ENCODE data around the gene SCCPDH. TPM values are rescaled to one million over a fixed set of nuclear protein-coding genes. Genes with fewer than 3 reads are reported as not detected.

Gene SCCPDH
- total and polyA plus RNA-seq, 2 experiments from 2014 or later: 43.6 to 88.0 TPM

DNA sequence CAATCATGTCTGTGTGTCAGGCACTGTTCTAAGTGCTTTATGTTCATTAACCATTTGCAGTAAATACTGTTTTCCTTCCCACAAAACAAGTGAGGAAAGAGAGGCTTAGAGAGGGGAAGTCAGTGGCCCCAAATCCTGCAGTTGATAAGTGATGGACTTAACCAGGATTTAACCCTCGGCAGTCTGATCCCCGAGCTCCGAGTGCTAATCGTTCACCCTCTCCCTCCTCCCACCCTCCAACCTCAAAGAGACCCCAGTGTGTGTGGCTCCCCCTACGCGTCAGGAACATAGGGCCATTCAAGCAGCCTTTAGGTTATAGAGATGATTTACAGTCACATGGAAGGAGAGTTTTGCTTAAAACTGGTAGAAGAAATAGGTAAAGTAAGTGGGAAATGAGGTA is 47.2 kb downstream of the SCCPDH start:
- Histone ChIP-seq H3K4me1 (ENCODE audit: low read depth) (no peaks in the 10 kb centered on the region), H3K27ac (no peak overlapping the region), H3K9me3 (ENCODE audit: low read depth) (no peaks in the 10 kb centered on the region), H3K36me3 (peaks cover 27% of the 10 kb centered on the region), H3K4me3 (no peak overlapping the region), H3K27me3 (no peaks in the 10 kb centered on the region)
- TF ChIP-seq, protein P1, sequence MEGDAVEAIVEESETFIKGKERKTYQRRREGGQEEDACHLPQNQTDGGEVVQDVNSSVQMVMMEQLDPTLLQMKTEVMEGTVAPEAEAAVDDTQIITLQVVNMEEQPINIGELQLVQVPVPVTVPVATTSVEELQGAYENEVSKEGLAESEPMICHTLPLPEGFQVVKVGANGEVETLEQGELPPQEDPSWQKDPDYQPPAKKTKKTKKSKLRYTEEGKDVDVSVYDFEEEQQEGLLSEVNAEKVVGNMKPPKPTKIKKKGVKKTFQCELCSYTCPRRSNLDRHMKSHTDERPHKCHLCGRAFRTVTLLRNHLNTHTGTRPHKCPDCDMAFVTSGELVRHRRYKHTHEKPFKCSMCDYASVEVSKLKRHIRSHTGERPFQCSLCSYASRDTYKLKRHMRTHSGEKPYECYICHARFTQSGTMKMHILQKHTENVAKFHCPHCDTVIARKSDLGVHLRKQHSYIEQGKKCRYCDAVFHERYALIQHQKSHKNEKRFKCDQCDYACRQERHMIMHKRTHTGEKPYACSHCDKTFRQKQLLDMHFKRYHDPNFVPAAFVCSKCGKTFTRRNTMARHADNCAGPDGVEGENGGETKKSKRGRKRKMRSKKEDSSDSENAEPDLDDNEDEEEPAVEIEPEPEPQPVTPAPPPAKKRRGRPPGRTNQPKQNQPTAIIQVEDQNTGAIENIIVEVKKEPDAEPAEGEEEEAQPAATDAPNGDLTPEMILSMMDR (IDR thresholded peaks at IDR 0.05; ENCODE audit: low read depth, low read length): no peak
- no peak for DNase-seq (ENCODE audit: low read depth in 1 of 2, low spot score in 1 of 2)

DNA sequence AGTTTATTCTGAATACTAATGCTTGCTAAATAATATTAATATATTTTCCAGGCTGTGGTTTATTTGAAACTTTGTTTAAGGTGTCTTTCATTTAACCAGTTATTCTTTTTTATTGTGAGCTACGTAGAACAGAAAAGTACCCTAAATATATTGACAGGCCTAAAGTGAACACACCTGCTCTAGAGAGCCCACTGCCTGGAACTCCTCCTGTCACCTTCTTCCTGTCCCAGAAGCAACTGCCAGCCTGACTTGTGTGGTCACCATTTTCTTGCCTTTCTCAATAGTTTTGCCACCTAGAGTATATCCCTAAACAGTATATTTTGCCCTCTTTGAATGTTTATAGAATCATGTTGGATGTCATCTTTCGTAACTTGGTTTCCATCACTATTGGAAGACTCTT is 48.5 kb downstream of the SCCPDH start:
- no peak for DNase-seq (ENCODE audit: low read depth in 1 of 2, low spot score in 1 of 2)
- TF ChIP-seq, protein P1 (IDR thresholded peaks at IDR 0.05; ENCODE audit: low read depth, low read length): no peak
- H3K27me3 ChIP-seq: no peaks in the 10 kb centered on the region
- no peaks in the 10 kb centered on the region for H3K9me3 ChIP-seq (ENCODE audit: low read depth)
- no peak overlapping the region for H3K27ac ChIP-seq
- H3K36me3 ChIP-seq: peaks cover 18% of the 10 kb centered on the region
- H3K4me1 ChIP-seq (ENCODE audit: low read depth): no peaks in the 10 kb centered on the region
- no peak overlapping the region for H3K4me3 ChIP-seq

DNA sequence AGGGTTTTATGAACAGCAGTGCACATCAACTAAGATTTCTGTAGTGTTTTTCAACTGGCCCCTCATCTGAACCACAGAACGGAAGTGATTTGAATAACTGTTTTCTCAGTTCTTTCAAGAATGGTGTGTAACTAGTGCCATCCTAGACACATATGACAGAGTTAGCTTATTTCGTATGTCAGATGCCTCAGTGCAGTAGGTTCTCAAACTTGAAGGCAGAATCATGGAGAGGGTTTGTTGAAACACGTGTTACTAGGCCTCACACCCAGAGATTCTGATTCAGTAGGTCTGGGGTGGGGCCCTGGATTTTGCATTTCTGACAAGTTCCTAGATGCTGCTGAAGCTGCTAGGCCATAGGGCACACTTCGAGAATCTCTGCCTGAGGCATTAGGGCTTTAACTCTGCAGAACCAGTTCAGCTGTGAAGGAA is 49.0 kb downstream of the SCCPDH start:
- TF ChIP-seq, protein P1 (IDR thresholded peaks at IDR 0.05; ENCODE audit: low read depth, low read length): no peak
- no peaks in the 10 kb centered on the region for H3K4me1 ChIP-seq (ENCODE audit: low read depth)
- no peak for DNase-seq (ENCODE audit: low read depth in 1 of 2, low spot score in 1 of 2)
- H3K4me3 ChIP-seq: no peak overlapping the region
- no peaks in the 10 kb centered on the region for H3K27me3 ChIP-seq
- no peak overlapping the region for H3K27ac ChIP-seq
- H3K36me3 ChIP-seq: peaks cover 14% of the 10 kb centered on the region
- H3K9me3 ChIP-seq (ENCODE audit: low read depth): no peaks in the 10 kb centered on the region

DNA sequence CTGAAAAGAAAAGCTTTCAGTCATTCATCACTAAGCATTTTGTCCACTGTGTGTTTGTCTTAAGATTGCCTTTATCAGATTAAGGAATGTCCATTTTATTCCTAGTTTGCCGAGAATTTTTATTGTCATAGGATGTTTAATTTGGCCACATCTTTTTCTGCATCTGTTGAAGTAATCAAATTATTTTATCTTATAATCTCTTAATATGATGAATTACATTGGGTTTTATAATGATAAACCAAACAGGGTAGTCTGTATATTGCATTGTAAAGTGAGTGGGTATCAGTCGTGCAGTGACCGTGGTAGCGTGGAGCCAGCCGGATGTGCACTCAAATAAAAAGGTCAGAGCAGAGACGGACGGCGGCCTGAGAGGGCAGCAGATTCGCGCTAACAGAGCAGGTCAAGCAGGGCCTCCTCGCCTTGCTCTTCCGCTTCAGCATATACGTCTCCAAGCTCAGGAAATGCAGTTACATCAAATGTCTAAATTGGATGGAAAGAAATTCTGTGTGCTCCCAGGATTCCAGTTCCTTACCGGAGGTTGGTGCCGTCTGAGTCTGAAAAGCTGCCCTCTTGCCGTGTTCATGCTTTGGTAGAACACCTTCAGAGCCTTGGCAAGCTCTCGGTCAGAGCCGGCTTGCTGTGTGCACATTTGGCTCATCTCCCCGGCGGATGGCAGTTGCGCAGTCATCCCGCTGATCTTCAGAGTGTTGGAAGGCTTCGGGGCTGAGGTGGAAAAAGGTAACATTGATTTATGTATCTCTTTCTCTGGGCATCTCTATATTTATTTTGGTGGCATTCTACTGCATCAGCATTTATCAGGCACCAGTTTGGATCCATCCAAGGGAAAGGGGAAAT is 51.5 kb downstream of the SCCPDH start:
- TF ChIP-seq, protein P1 (IDR thresholded peaks at IDR 0.05; ENCODE audit: low read depth, low read length): no peak
- no peak for DNase-seq (ENCODE audit: low read depth in 1 of 2, low spot score in 1 of 2)
- H3K9me3 ChIP-seq (ENCODE audit: low read depth): no peaks in the 10 kb centered on the region
- peaks cover 14% of the 10 kb centered on the region for H3K36me3 ChIP-seq
- H3K4me1 ChIP-seq (ENCODE audit: low read depth): no peaks in the 10 kb centered on the region
- H3K4me3 ChIP-seq: no peak overlapping the region
- no peaks in the 10 kb centered on the region for H3K27me3 ChIP-seq
- no peak overlapping the region for H3K27ac ChIP-seq

DNA sequence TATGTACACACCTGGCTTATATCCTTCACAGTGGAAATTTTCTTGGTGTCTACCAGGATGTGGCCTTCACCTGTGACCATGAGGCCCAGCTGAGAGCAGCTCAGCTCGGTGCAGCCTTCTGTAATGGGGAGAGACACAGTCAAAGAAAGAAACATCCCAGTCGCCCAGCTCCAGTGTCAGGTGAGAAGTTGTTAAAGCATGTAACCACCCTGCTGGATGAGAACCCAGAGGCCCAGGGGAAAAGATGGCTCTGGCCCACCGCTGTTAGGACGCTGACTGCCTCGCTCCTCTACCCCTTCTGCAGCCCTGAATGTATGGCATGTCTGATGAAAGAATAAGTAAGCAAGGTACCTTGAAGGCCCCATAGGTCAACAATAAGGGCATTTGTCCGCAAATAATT is 52.7 kb downstream of the SCCPDH start:
- peaks cover 14% of the 10 kb centered on the region for H3K36me3 ChIP-seq
- H3K4me3 ChIP-seq: no peak overlapping the region
- TF ChIP-seq, protein P1 (IDR thresholded peaks at IDR 0.05; ENCODE audit: low read depth, low read length): no peak
- no peak for DNase-seq (ENCODE audit: low read depth in 1 of 2, low spot score in 1 of 2)
- no peaks in the 10 kb centered on the region for H3K9me3 ChIP-seq (ENCODE audit: low read depth)
- H3K27ac ChIP-seq: no peak overlapping the region
- H3K27me3 ChIP-seq: no peaks in the 10 kb centered on the region
- H3K4me1 ChIP-seq (ENCODE audit: low read depth): no peaks in the 10 kb centered on the region
